Lung (tissue), 12 donors: ENCODE measurements around the gene HERC4. TPM values are rescaled to one million over a fixed set of nuclear protein-coding genes. Genes with fewer than 3 reads are reported as not detected.

Source experiments
- ATAC-seq: fragments of 200-7000 bp; cut with Tn5 transposase; one replicate; pipeline ENCODE4 v1.9.1; 2020; ENCODE audit warnings: moderate number of reproducible peaks; ENCODE audit not compliant: insufficient read depth, low FRiP score
- DNase-seq, 3 donors: peaks; one replicate each; pipeline ENCODE4 v3.0.0-alpha.2; 2013 to 2017
- H3K27ac ChIP-seq, 2 donors: one replicate each; pipeline ENCODE4 v1.5.1; 2013; ENCODE audit warnings: mild to moderate bottlenecking in 2 of 2, moderate library complexity in 2 of 2, control low read depth in 1 of 2, inconsistent platforms in 1 of 2, low read depth in 1 of 2, low read length in 1 of 2
- H3K27me3 ChIP-seq, 3 donors: one replicate each; pipeline ENCODE4 v1.5.1; 2013; ENCODE audit warnings: low read length in 2 of 3; ENCODE audit not compliant: control insufficient read depth in 3 of 3, insufficient read depth in 3 of 3
- H3K36me3 ChIP-seq, 4 donors: one replicate each; pipeline ENCODE4 v1.5.1; 2013; ENCODE audit warnings: low read length in 4 of 4, mild to moderate bottlenecking in 1 of 4, moderate library complexity in 1 of 4; ENCODE audit not compliant: control insufficient read depth in 4 of 4, insufficient read depth in 4 of 4
- H3K4me1 ChIP-seq, 5 donors: one replicate each; pipeline ENCODE4 v1.5.1; 2013; ENCODE audit warnings: low read length in 5 of 5, mild to moderate bottlenecking in 2 of 5, moderate library complexity in 1 of 5; ENCODE audit not compliant: control insufficient read depth in 5 of 5, insufficient read depth in 5 of 5
- H3K4me3 ChIP-seq: one replicate; pipeline ENCODE4 v1.5.1; 2013; ENCODE audit warnings: mild to moderate bottlenecking, control low read depth, moderate library complexity
- H3K9ac ChIP-seq, 2 donors: one replicate each; pipeline ENCODE4 v1.5.1; 2013; ENCODE audit warnings: low read length in 2 of 2, control low read depth in 1 of 2; ENCODE audit not compliant: insufficient read depth in 1 of 2
- H3K9me3 ChIP-seq, 4 donors: one replicate each; pipeline ENCODE4 v1.5.1; 2013; ENCODE audit warnings: low read length in 3 of 4, mild to moderate bottlenecking in 1 of 4, moderate library complexity in 1 of 4; ENCODE audit not compliant: control insufficient read depth in 4 of 4, insufficient read depth in 3 of 4
- CTCF ChIP-seq: IDR thresholded peaks from 2 replicates; pipeline ENCODE4 v1.5.1; 2012; ENCODE audit warnings: mild to moderate bottlenecking; ENCODE audit errors: control extremely low read depth, extremely low read depth
- WGBS, 2 donors: extraction: QIAGEN DNeasy Blood & Tissue Kit; methylation state at CpG; one replicate each; pipeline ENCODE4 v1.1.7; 2013; 5-methylcytosine and 5-hydroxymethylcytosine counted together
- polyA plus RNA-seq, 2 donors: library from polyadenylated mRNA; stranded (reverse); fragments of 200-250 nt; gene quantifications; one replicate each; pipeline ENCODE4 v1.2.1, GENCODE V29; 2013
- total RNA-seq, 2 donors: library from RNA; depleted of rRNA in 1 of 2; stranded (reverse); fragments of >200 nt in 1 of 2; gene quantifications; one replicate each; pipeline ENCODE4 v1.2.1, GENCODE V29; 2014 to 2021
- donor health status: control.
- donor health status: control.
- donor health status: Bipolar disorder and iron deficiency.
- donor health status: healthy.
- donor health status: DM: yes; HTN: yes; CAD: no.

The HERC4 gene
- total and polyA plus RNA-seq, 4 donors: 16.3 to 162 (median 32.5) TPM

- WGBS, 2 donors: 31 to 34% methylated on average over 3 of the region's 3 CpGs
- Histone ChIP-seq H3K4me3 (no peak overlapping the region), H3K27ac (peak overlapping the region in 1 of 2 donors; percentile 71)
Observed at GRCh38 chr10:68075550-68076004, 494 bp upstream of the HERC4 start.

GRCh38 chr10:68074031-68074774 is 880 bp downstream of the HERC4 start:
- no peaks in the 10 kb centered on the region for H3K27me3 ChIP-seq
- no peaks in the 10 kb centered on the region for H3K9me3 ChIP-seq
- H3K36me3 ChIP-seq: peaks cover 0 to 7% (median under 1%) of the 10 kb centered on the region in 4 donors
- ATAC-seq: peak; percentile 10
- H3K4me3 ChIP-seq: peak overlapping the region; percentile 82
- DNase-seq: peak in 2 of 3 donors; percentile 54 to 62
- peak overlapping the region; percentile 35 to 86 for H3K9ac ChIP-seq
- H3K27ac ChIP-seq: peak overlapping the region; percentile 91 to 98
- H3K4me1 ChIP-seq: peaks cover 0 to 23% (median 11%) of the 10 kb centered on the region in 5 donors
- 1% methylated on average over 27 of the region's 27 CpGs for WGBS, 2 donors
- TF ChIP-seq CTCF: no peak

More at GRCh38 chr10:68075550-68076004, 494 bp upstream of the HERC4 start:
- no peak for TF ChIP-seq CTCF
- H3K36me3 ChIP-seq: peaks cover 0 to 3% (median 0%) of the 10 kb centered on the region in 4 donors
- H3K9me3 ChIP-seq: no peaks in the 10 kb centered on the region
- DNase-seq (no peak), ATAC-seq (no peak)
- H3K27me3 ChIP-seq: no peaks in the 10 kb centered on the region
- H3K9ac ChIP-seq: peak overlapping the region in 1 of 2 donors; percentile 15
- H3K4me1 ChIP-seq: peaks cover 0 to 23% (median 11%) of the 10 kb centered on the region in 5 donors

- no peak for TF ChIP-seq CTCF
- Histone ChIP-seq H3K27me3 (no peaks in the 10 kb centered on the region), H3K27ac (no peak overlapping the region), H3K4me3 (no peak overlapping the region), H3K9ac (peak overlapping the region in 1 of 2 donors; percentile 86), H3K9me3 (no peaks in the 10 kb centered on the region), H3K36me3 (peaks cover 0 to 7% (median under 1%) of the 10 kb centered on the region in 4 donors), H3K4me1 (peaks cover 0 to 23% (median 11%) of the 10 kb centered on the region in 5 donors)
- ATAC-seq (no peak), DNase-seq (no peak)
- 8 to 26% methylated on average over 3 of the region's 3 CpGs for WGBS, 2 donors
Observed at GRCh38 chr10:68073631-68074030, 1.5 kb downstream of the HERC4 start.
